HCT116 (cell line): ENCODE data around the gene CFAP410. TPM values are rescaled to one million over a fixed set of nuclear protein-coding genes. Genes with fewer than 3 reads are reported as not detected.

Experiments used
- ATAC-seq: fragments of 200-7000 bp; cut with Tn5 transposase; 2 replicates; pipeline ENCODE4 v1.9.1; 2020; ENCODE audit warnings: mild to moderate bottlenecking, moderate library complexity
- BruUV-seq: library from RNA; stranded (reverse); fragments of 400-500 nt; replicated peaks from 2 replicates; lab custom pipeline; 2021; lab: Mats Ljungman, UMichigan
- CTCF ChIA-PET: fragments of 300-600 bp; sonication (Branson Sonifier 250); formaldehyde crosslinking; loops from one replicate; lab custom pipeline; 2021; ENCODE audit warnings: antibody characterized with exemption; lab: Charles Lee
- POLR2A ChIA-PET: fragments of 300-600, 350-600 bp; sonication (Branson Sonifier 250); formaldehyde crosslinking; loops from one replicate; lab custom pipeline; 2021; ENCODE audit warnings: antibody characterized with exemption; lab: Charles Lee
- RAD21 ChIA-PET, 2 experiments: fragments of 300-600 bp; sonication (Branson Sonifier 250); formaldehyde crosslinking; loops; one replicate each; lab custom pipeline; 2023; ENCODE audit warnings: low total read pairs in 2 of 2; ENCODE audit not compliant: uncharacterized antibody in 2 of 2, unreplicated experiment in 2 of 2, low non-redundant PET in 1 of 2; lab: Charles Lee
- DNase-seq: peaks from one replicate; pipeline ENCODE4 v3.0.0-alpha.2; 2010; ENCODE audit warnings: low read depth, low spot score
- H2AFZ ChIP-seq: fragments of 200-600 bp; shearing (Covaris generic), sonication (generic); 2 replicates; pipeline ENCODE4 v1.6.1; 2017; ENCODE audit warnings: low read depth, mixed run types, mixed read lengths, antibody characterized with exemption, low read length; ENCODE audit not compliant: poor library complexity, severe bottlenecking
- H3K27ac ChIP-seq: 2 replicates; pipeline ENCODE4 v1.5.1; 2012; ENCODE audit warnings: low read depth, low read length
- H3K27me3 ChIP-seq: fragments of 200-600 bp; sonication (generic); 2 replicates; pipeline ENCODE4 v1.6.1; 2016; ENCODE audit warnings: mixed run types, low read length, mixed read lengths; ENCODE audit not compliant: insufficient read depth
- H3K36me3 ChIP-seq, 2 experiments: fragments of 200-500 bp in 1 of 2; fragments of 200-600 bp in 1 of 2; sonication (Bioruptor generic) in 1 of 2; sonication (generic) in 1 of 2; 2 replicates each; pipeline versions ENCODE4 v1.5.1 to v1.6.1; 2014 to 2016; ENCODE audit warnings: low read length in 2 of 2, inconsistent platforms in 1 of 2, mixed read lengths in 1 of 2, mixed run types in 1 of 2; ENCODE audit not compliant: insufficient read depth in 2 of 2, control insufficient read depth in 1 of 2
- H3K4me1 ChIP-seq, 2 experiments: fragments of 200-600 bp in 1 of 2; sonication (generic) in 1 of 2; 2 replicates each; pipeline versions ENCODE4 v1.5.1 to v1.6.1; 2012 to 2017; ENCODE audit warnings: low read length in 2 of 2, inconsistent platforms in 1 of 2, mild to moderate bottlenecking in 1 of 2, mixed read lengths in 1 of 2, mixed run types in 1 of 2, moderate library complexity in 1 of 2; ENCODE audit not compliant: insufficient read depth in 2 of 2, control insufficient read depth in 1 of 2
- H3K4me2 ChIP-seq: fragments of 200-600 bp; sonication (generic); 2 replicates; pipeline ENCODE4 v1.6.1; 2017; ENCODE audit warnings: mixed run types, low read length, mixed read lengths
- H3K4me3 ChIP-seq, 2 experiments: fragments of 200-600 bp in 1 of 2; sonication (generic) in 1 of 2; replicated peaks in 1 of 2; 2 replicates each; pipeline ENCODE4 v1.5.1; 2011 to 2016; ENCODE audit warnings: low read length in 2 of 2, control low read depth in 1 of 2, low read depth in 1 of 2, mild to moderate bottlenecking in 1 of 2, mixed read lengths in 1 of 2, mixed run types in 1 of 2
- H3K79me2 ChIP-seq: fragments of 200-600 bp; sonication (generic); 2 replicates; pipeline ENCODE4 v1.6.1; 2017; ENCODE audit warnings: mild to moderate bottlenecking, mixed run types, low read length, moderate library complexity, mixed read lengths; ENCODE audit not compliant: insufficient read depth
- H3K9ac ChIP-seq: fragments of 200-600 bp; sonication (generic); 2 replicates; pipeline ENCODE4 v1.6.1; 2016; ENCODE audit warnings: low read length, mixed read lengths
- H3K9me2 ChIP-seq: fragments of 200-600 bp; sonication (generic), shearing (Covaris generic); 2 replicates; pipeline ENCODE4 v1.6.1; 2017; ENCODE audit warnings: mixed run types, mild to moderate bottlenecking, moderate library complexity; ENCODE audit not compliant: insufficient read depth
- H3K9me3 ChIP-seq, 2 experiments: fragments of 200-500 bp in 1 of 2; fragments of 200-600 bp in 1 of 2; sonication (Bioruptor generic) in 1 of 2; sonication (generic) in 1 of 2; 2 replicates each; pipeline ENCODE4 v1.6.1; 2014 to 2017; ENCODE audit warnings: low read length in 2 of 2, mixed read lengths in 2 of 2, inconsistent platforms in 1 of 2, low read depth in 1 of 2, mild to moderate bottlenecking in 1 of 2, mixed run types in 1 of 2, moderate library complexity in 1 of 2; ENCODE audit not compliant: control insufficient read depth in 1 of 2, insufficient read depth in 1 of 2
- H4K20me1 ChIP-seq: fragments of 200-600 bp; sonication (generic), shearing (Covaris generic); 2 replicates; pipeline ENCODE4 v1.6.1; 2017; ENCODE audit warnings: mixed run types, mild to moderate bottlenecking, moderate library complexity; ENCODE audit not compliant: insufficient read depth
- ATF3 ChIP-seq: IDR thresholded peaks from 2 replicates; pipeline ENCODE4 v1.6.1; 2012
- CTCF ChIP-seq, 3 experiments: fragments of 200-600 bp in 1 of 3; sonication (generic) in 1 of 3; IDR thresholded peaks in 2 of 3; conservative IDR thresholded peaks in 1 of 3; 2 replicates each; pipeline ENCODE4 v1.5.1; 2012 to 2017; ENCODE audit warnings: low read depth in 2 of 3, low read length in 2 of 3, antibody characterized with exemption in 1 of 3, borderline replicate concordance in 1 of 3, control low read depth in 1 of 3, mild to moderate bottlenecking in 1 of 3, mixed read lengths in 1 of 3, mixed run types in 1 of 3, moderate library complexity in 1 of 3; ENCODE audit not compliant: insufficient read depth in 1 of 3
- MAX ChIP-seq: IDR thresholded peaks from 2 replicates; pipeline ENCODE4 v1.6.1; 2012
- POLR2A ChIP-seq: IDR thresholded peaks from 2 replicates; pipeline ENCODE4 v1.7.0; 2011; ENCODE audit warnings: borderline replicate concordance; ENCODE audit not compliant: insufficient read depth, insufficient read length; ENCODE audit errors: extremely low read depth
- SIN3A ChIP-seq: IDR thresholded peaks from 2 replicates; pipeline ENCODE4 v1.6.1; 2012; ENCODE audit warnings: low read depth
- TCF7L2 ChIP-seq: IDR thresholded peaks from 2 replicates; pipeline ENCODE4 v1.7.0; 2011; ENCODE audit warnings: borderline replicate concordance, inconsistent platforms; ENCODE audit not compliant: insufficient read depth, insufficient read length; ENCODE audit errors: extremely low read depth
- ZNF274 ChIP-seq: fragments of 200-500 bp; sonication (Bioruptor generic); IDR thresholded peaks from 2 replicates; pipeline ENCODE4 v1.6.1; 2014; ENCODE audit warnings: mild to moderate bottlenecking, low read depth, low read length, inconsistent platforms
- intact Hi-C: fragments of 100-400 bp; cut with micrococcal nuclease; formaldehyde crosslinking; loops from 2 replicates; pipeline ENCODE4 v1.10.0; 2022
- total RNA-seq: library from RNA; stranded (reverse); gene quantifications from one replicate; pipeline ENCODE4 v1.2.1, GENCODE V29; 2021; ENCODE audit not compliant: unreplicated experiment
- TF ChIP-seq, protein P1 (sequence below): IDR thresholded peaks from 2 replicates; pipeline ENCODE4 v1.6.1; 2011; ENCODE audit warnings: mild to moderate bottlenecking, low read length, moderate library complexity; ENCODE audit not compliant: insufficient replicate concordance; ENCODE audit errors: extremely low read depth

CFAP410 gene
- total RNA-seq, 1 experiment from 2014 or later: 15.3 TPM

DNA sequence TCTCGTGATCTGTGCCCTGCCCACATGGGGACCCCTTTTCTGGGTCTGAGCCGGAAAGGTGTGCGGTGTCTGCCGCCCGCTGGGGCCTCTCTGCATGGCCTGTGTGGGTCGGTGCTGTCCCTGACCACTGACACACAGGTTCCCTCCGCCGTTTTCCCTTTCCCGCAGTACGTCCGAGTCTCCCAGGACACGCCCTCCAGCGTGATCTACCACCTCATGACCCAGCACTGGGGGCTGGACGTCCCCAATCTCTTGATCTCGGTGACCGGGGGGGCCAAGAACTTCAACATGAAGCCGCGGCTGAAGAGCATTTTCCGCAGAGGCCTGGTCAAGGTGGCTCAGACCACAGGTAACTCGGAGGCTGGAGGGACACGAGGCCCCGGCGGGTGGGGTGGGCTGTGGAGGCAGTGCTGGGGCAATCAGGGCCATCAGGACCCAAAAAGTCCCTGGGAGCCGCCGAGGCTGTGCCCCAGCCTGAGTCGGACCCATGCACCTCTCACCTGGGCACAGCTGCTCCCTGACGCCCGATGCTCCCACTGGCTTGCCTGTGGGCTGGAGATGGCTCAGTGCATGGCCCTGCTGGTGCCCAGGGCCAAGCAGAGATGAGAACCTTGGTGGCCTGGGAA is 27.5 kb upstream of the CFAP410 start:
- Histone ChIP-seq H3K27me3 (no peaks in the 10 kb centered on the region), H3K4me1 (no peaks in the 10 kb centered on the region), H3K79me2 (no peaks in the 10 kb centered on the region), H3K27ac (no peak overlapping the region), H3K4me3 (no peak overlapping the region), H3K9me2 (no peaks in the 10 kb centered on the region), H2AFZ (no peak overlapping the region), H3K9ac (no peak overlapping the region), H3K36me3 (no peaks in the 10 kb centered on the region), H4K20me1 (no peaks in the 10 kb centered on the region), H3K9me3 (no peaks in the 10 kb centered on the region; a peak in 1 of 4 replicates), H3K4me2 (no peak overlapping the region)
- no TSS peak for BruUV-seq
- ChIA-PET POLR2A (no interaction called here), CTCF (no interaction called here), RAD21 (no interaction called here)
- TF ChIP-seq ATF3: no peak
- no peak for TF ChIP-seq SIN3A
- TF ChIP-seq MAX: no peak
- no peak for TF ChIP-seq CTCF (IDR thresholded peaks at IDR 0.05 in 2 of 3, conservative IDR thresholded peaks at IDR 0.05 in 1 of 3; ENCODE audit: borderline replicate concordance in 1 of 3, insufficient read depth in 1 of 3, low read depth in 2 of 3, low read length in 2 of 3)
- TF ChIP-seq ZNF274: no peak
- TF ChIP-seq, protein P1, sequence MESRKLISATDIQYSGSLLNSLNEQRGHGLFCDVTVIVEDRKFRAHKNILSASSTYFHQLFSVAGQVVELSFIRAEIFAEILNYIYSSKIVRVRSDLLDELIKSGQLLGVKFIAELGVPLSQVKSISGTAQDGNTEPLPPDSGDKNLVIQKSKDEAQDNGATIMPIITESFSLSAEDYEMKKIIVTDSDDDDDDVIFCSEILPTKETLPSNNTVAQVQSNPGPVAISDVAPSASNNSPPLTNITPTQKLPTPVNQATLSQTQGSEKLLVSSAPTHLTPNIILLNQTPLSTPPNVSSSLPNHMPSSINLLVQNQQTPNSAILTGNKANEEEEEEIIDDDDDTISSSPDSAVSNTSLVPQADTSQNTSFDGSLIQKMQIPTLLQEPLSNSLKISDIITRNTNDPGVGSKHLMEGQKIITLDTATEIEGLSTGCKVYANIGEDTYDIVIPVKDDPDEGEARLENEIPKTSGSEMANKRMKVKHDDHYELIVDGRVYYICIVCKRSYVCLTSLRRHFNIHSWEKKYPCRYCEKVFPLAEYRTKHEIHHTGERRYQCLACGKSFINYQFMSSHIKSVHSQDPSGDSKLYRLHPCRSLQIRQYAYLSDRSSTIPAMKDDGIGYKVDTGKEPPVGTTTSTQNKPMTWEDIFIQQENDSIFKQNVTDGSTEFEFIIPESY: no peak
- no peak for TF ChIP-seq TCF7L2
- no peak for TF ChIP-seq POLR2A
- DNase-seq: no peak
- intact Hi-C loops: no loop called here
- no peak for ATAC-seq
